HG02763 (cell line): ENCODE results near the gene SLC35D2.
"Not testable (repeated sequence)": the region's sequence is repeated elsewhere in the genome, so short reads cannot be mapped to it uniquely, and the experiment has no call there.

Experiments
- ATAC-seq: cut with Tn5 transposase; IDR thresholded peaks from one replicate; pipeline ENCODE4 v1.9.1; 2021; ENCODE audit warnings: mild to moderate bottlenecking, moderate library complexity; ENCODE audit not compliant: unreplicated experiment

Gene SLC35D2

DNA sequence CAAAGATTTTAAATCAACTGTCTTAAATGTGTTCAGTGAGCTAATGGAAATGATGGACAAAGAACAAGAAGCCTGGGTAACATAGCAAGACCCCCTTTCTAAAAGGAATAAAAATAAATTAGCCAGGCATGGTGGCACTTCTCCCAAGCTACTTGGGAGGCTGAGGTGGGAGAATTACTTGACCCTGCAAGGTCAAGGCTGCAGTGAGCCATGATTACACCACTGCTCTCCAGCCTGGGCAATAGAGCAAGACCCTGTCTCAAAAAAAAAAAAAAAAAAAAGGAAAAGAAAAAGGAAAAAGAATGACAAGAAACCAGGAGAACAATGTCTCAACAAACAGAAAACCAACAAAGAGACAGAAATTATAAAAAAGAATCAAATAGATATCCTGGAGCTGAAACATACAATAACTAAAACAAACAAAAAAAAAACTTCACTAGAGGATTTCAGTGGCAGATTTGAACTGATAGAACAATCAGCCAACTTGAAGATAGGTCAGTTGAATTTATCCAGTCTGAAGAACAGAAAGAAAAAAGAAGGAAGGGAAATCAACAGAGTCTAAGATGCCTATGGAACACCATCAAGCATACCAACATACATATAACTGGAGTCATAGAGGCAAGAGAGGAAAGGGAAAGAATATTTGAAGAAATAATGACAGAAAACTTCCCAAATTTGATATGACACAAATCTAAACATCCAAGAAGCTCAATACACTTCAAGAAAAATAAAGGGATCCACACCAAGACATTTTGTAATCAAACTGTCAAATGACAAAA lies 16.8 kb upstream of the SLC35D2 start:
- no peak for ATAC-seq

DNA sequence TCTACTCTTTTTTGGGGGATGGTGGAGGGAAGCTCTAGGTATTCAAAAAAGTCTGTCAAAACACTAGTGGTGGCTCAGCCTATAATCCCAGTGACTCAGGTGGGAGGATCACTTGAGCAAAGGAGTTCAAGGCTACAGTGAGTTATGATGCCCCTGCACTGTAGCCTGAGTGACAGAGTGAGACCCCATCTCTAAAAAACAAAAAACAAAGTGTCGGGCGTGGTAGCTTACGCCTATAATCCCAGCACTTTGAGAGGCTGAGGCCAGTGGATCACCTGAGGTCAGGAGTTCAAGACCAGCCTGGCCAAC lies 15.8 kb upstream of the SLC35D2 start:
- ATAC-seq = no peak

DNA sequence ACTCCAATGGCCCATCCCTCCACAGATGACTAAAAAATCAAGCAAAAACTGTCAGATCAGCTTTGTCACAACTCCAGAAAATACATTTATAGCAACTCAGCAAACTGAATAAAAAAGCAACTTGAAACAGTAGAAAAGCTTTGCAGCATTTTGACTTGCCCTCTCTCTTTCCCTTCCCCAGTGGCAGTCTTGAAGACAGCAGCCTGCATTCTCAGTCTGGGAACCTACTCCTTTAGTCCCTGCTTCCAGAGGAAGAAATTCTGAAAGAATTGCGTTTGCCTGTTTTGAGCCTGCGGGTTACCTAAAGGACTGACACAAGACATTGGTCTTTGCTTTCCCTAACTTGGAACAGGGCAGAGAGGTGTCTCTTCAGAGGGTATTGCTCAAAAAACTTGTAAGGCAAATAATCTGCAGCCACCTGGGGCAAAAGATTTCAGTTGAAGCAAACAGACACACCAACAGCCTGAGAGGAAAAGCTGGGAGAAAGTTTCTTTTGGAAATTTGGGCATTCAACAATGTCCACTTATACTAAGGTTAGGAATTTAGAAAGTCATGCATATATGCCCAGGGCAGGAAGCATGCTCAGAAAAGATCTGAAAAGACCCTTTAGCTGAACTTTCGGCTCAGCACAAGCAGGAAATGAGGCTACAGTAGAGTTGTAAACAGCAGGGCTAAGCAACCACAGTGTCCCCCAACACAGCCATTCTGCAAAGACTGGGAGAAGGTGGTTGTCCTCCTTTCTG lies 15.2 kb upstream of the SLC35D2 start:
- no peak for ATAC-seq

DNA sequence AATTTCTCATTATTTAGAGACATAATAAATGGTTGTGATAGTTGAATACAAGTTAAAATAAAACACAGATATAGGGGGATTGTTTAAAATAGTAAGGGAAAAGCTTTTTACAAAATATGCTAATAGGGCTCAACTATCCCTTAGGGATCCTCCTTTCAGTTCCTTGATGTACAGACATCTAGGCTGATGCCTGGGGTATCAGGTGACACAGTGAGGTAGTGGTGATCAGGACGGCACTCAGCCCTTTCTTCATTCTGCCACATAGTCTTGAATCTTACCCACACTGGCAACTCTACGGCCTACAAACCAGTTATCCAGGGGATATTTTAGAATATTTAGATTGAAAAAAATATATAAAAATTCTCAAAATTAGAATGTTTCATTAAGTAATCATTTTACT lies 12.5 kb upstream of the SLC35D2 start:
- no peak for ATAC-seq

DNA sequence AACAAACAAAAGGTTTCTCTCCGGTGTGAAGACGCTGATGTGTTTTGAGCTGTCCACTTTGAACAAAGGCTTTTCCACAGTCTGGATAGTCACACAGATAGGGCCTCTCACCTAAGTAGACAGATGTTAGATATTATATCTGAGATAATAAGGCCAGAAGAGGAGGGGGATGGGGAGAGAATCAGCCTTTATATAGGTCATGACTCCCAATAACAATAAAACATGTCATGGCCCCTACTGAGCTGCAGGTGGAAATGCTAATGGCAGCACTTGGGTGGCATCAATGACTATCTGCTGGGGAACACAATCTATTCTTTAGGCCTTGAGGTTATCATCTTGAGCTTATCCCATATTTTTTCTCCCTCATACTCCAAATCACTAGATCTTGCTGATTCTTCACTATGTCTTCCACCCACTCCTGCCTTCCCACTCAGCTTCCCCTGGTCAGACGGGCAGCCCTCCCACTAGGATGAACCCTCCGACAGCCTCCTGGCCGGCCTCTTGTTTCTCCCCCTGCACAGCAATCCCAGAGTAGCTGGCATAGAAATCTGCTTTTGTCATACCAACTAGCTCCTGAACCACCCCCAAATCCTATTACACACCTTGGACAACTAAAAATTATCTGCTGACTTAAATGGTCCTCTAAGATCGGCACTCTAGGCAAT lies 11.5 kb upstream of the SLC35D2 start:
- no peak for ATAC-seq

DNA sequence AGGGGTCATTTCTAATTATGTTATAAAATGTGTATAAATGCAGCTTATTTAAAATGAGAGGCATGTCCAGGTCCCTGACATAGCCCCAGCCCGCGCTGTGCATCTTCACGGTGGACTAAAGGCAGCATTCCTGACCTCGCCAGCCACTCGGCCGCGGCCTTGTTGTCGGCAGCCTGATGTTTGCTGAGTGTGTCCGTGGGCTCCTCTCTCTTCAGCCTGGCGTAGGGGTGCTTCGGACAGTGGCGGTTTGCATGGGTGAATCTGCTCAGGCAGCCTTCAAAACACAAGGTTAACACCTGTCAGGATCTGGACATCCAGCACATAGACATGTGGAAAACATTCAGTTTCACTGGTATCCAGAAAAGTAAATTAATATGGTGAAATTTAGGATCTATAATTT lies 8.8 kb upstream of the SLC35D2 start:
- no peak for ATAC-seq

DNA sequence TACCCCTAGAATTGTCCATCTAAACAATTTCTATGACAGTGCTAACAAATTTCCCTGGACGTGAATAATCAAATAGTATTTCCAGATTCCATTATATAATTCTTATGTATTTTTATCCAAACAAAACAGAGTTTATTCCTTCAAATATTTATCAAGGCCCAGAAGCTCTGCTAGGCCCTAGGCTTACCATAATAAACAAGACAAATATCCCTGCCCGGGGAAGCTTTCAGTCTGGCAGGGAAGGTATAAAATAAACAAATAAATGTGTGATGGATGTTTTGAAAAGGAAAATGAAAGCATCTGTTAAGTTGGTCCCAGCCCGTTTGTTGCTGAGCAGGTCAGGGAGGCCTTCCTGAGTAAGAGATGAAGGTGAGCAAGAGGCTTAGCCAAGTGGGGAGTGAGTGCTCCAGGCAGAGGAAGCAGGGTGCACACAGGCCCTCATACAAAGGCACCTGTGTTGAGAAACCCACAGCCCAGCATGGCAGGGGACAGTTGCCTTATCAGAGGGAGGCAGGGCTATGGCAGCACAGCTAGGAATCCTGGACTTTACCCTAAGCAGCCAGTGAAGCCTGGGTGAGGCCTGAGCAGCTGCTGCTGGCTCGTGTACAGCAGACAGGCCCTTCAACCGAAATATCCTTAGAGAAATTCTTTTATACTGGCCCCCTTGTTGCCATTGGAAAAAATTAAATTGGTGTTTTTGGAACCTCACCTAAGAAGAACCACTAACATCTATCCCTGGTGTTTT lies 7.7 kb upstream of the SLC35D2 start:
- ATAC-seq = no peak

DNA sequence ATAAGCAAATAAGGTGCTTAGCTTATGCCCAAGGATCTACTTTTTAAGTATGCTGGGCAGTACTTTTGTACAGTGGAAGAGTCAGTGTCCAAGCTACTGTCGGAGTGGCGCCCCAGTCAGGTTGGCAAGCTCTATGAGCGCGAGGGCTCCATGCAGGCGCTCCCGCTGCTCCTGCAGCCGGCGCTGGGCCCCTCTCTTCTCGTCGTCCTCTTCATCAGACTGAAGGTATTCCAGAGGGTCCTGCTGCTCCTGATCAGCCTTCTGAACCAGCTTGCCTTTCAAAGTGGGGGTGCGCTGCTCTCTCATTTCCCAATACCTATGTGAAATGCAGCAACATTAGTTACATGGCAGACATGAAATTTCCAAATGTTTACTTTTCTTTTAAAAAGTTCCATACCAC lies 4.6 kb upstream of the SLC35D2 start:
- no peak for ATAC-seq

DNA sequence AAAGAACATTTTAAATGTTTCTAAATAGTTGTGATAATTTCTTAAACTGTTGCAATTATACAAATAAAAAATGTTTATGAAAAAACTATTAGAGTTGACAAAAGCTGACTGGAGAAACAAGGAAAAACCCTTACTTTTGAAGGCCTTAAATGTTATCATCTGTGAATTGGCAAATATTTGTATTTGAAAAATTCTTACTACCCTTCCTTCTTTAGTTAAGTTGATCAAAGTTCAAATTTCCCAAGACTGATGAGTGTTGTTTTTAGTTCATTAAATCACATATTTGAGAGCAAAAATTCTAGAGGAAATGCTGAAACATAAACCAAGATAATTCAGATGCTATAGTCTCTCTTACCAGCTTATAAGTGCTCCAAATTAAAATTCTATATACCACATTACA lies 2.6 kb upstream of the SLC35D2 start:
- ATAC-seq = no peak

DNA sequence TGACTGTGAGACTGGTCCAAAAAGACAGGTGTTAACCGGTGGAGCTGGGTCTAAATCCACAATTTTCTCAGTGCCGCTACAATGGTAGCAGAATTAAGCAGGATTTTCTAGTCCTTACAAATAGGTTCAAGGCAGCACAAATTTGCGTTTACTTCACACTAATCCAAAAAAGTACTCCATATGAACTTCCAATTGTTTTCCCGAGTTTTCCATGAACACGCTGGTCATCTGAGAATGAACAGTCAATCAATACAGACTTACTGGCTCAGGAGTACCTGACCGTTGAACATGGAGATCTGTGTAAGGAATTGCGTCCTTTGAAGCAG lies 709 bp downstream of the SLC35D2 start:
- no peak for ATAC-seq

DNA sequence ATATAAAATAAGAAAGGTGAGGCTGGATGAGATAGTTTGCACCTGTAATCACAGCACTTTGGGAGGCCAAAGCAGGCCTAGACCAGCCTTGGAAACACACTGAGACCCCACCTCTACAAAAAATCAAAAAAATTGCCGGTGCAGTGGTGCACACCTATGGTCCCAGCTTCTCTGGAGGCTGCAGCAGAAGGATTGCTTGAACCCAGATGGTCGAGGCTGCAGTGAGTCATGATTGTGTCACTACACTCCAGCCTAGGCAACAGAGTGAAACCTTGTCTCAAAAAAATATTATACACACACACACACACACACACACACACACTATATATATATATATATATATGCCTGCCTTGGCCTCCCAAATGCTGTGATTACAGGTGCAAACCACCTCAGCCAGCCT lies 1.3 kb downstream of the SLC35D2 start:
- no peak for ATAC-seq

DNA sequence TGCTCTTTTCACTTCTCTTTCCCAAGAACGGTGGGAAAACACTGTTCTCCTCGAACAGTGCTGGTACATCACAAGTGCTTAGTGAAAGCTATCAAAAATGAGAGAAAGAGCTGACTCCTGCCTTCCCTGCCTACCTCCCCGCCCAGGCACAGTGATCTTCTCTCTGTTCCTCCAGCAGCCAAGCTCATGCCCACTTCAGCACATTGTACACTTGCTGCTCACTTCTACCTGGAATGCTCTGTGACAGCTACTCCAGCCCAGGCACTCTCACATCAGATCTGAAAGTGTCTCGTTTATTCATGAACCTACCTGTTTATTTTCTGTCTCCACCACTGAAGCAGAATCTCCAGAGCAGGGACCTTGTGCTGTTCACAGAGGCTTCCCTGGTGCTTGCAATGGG lies 1.8 kb downstream of the SLC35D2 start:
- ATAC-seq = no peak

DNA sequence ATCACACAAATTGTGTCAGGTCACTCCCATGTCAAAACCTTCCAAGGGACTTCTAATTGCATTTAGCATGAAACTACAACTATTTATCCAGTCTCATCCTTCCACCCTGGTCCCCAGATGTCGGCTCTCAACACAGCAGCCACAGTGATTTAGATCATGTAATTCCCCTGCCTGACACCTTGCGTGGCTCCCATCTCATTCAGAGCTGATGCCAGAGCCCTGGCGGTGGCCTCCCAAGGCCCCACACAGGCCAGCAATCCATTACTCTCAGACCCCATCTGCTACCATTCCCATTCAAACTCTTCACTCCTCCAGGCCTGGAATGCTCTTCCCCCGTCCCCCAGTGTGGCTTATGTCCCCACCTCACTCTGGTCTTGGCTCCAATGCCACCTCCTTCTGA lies 2.4 kb downstream of the SLC35D2 start:
- no peak for ATAC-seq

DNA sequence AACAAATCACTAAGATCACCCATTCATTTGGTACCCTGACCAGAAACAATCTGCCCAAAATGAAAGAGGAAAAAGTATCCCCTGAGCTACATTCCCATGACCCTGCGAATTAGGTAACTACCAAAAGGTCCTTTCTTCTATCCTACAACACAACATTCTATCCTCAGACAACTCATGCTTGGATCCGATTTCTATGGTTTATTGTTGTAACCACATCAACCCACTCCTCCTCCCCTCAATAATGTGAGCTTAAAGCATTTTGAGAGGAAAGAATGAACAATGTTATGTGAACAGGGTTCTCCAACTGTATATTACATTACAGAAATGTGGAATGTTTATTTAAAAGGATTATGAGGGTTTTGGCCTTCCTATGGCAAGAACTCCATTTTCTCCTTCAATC lies 4.0 kb downstream of the SLC35D2 start:
- ATAC-seq = no peak

DNA sequence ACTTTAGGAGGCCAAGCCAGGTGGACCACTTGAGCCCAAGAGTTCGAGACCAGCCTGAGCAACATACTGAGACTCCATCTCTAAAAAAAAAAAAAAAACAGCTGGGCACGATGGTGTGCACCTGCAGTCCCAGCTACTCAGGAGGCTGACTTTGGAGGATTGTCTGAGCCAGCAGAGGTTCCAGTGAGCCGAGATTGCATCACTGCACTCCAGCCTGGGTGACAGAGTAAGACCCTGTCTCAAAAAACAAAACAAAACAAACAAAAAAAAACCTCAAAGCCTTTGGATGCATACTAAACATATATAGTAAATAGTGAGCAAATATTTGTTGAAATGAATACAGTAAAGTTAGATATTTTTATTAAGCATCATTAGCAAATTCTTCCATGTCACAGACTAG lies 5.3 kb downstream of the SLC35D2 start:
- no peak for ATAC-seq

DNA sequence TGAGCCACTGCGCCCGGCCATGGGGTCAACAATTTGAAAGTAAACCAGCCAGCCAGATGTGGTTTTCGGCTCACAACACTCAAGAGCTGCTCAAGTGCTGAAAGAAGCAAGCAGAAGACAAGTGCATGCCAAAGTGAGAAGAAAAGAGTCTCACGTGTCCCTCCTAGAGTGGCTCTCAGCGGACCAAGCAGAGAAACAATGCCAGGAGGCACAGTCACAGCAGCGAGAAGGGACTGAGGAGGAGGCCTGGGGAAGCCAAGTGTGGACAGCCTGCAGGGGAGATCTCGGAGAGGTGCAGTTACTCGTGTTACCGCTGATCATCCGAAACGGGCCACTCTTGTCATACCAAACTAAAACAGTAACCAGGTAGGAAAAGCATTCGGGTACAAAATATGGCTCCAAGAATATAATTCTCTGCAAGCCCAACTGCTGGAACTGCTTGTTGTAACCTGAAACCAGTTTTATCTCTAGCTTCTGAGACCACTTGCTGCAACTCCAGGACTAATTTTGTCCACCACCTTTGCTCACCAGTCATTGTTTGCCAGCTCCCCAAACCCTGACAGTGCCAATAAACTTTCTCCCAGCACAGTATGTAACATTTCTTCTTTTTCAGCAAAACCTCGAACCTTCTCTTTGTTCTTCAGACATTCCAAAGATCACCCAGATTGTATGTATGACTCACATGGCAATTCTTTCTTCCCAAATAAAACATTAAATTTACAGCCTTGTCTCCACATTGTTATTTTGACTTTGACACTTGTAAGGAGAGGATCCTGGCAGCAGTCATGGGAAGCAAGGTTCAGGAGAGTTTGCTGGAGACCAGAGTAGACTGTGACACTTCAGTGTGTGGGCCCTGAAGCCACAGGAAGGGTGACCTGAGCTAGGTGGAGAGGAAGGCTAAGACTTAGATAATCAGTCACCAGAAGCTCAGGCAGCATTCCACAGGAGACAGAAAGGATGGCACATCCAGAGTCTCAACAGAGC lies 6.3 kb downstream of the SLC35D2 start:
- no peak for ATAC-seq

DNA sequence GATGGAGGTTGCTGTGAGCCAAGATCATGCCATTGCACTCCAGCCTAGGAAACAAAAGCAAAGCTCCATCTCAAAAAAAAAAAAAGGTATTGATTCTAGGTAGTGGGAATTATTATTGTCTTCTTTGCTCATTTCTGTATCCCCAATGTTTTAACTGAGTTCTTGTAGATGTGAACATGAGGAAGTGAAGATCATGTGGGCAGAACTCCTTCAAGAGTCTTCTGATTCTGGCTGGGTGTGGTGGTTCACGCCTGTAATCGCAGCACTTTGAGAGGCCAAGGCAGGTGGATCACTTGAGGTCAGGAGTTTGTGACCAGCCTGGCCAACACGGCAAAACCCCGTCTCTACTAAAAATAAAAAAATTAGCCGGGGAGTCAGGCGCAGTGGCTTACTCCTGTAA lies 8.0 kb downstream of the SLC35D2 start:
- not testable (repeated sequence) for ATAC-seq

DNA sequence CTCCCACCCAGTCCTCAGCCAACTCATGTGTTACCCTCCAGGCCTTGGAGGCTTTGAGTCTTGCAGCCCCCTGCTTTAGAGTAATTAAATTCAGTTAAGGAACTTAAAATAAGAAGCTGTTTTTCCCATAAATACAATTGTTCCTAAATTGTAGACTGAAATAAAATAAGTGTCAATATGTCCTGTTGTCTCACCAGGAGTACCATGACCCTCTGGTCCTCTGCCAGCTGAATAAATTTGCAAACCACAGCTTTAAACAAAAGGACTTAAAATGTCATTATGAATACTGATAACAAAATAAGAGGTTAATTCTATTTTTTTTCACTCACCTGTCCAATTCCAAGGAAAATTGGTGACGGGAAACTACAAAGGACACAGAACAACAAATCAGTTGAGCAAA lies 15.6 kb downstream of the SLC35D2 start:
- ATAC-seq = no peak

DNA sequence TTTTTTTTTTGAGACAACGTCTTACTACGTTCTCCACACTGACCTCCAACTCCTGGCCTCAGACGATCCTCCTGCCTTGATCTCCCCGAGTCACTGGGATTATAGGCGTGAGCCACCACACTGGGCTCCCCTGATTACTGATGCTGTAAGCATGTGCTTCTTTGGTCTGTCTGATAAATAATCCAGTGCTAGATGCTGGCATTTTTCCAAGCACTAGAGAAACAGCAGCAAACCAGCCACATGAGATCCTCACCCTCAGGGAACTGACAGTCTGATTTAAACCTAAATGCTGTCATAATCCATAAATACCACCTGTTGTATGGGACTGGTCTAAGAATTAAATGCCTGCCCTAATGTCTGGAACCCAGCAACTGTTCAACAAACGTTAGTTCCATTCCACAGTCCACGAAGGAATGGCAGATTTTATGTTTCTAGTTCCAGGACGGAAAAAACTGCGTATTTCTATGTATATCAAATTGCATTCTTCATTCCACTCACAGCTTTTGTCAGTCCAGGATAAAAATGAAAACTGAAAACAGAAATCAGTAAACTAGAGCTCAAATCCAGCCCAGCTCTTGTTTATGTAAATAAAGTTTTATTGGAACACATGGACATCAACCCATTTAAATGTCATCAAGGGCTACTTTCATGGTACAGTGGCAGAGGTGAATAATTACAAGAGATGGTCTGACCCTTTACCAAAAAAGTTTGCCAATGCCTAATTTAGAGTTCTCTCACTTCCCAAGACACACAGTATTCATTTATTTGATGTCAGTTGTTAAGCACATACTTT lies 20.1 kb downstream of the SLC35D2 start:
- no peak for ATAC-seq

DNA sequence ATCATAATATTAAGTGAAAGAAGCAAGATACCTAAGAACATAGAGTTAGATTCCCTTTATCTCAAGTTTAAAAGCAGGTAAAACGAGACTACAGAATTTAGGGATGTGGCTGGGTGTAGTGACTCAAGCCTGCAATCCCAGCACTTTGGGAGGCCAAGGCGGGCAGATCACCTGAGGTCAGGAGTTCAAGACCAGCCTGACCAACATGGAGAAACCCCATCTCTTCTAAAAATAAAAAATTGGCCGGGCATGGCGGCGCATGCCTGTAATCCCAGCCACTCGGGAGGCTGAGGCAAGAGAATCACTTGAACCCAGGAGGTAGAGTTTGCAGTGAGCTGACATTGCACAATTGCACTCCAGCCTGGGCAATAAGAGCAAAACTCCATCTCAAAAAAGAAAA lies 21.4 kb downstream of the SLC35D2 start:
- ATAC-seq = not testable (repeated sequence)
